ENCODE measurements around the gene STPG2. TPM values are rescaled to one million over a fixed set of nuclear protein-coding genes. Genes with fewer than 3 reads are reported as not detected.

Gene STPG2
- total RNA-seq, 1 experiment from 2014 or later, result 0.61 TPM

DNA sequence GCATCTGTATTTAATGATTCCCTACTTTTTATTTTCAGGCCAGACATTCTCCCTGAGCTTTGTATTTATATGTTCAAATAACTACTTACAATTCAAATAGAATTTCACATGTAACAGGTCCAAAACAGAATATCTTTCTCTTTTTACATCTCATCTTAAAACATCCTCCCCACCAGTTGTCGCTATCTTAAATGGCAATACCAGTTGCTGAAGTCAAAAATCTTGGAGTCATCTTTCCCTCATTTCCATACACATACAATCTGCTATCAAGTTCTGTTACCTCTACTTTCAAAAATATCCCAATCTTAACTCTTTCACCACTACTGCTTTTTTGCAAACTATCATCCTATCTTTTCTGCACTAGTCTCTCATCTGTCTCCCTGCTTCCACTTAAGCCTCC lies 330.5 kb downstream of the STPG2 start:
- intact Hi-C loops (cut with micrococcal nuclease), result no loop called here
- no peak for DNase-seq (ENCODE audit: unreplicated experiment)
- no peak overlapping the region for H3K27ac Mint-ChIP-seq (ENCODE audit: low read depth, unreplicated experiment)
- no peaks in the 10 kb centered on the region for H3K36me3 Mint-ChIP-seq (ENCODE audit: insufficient read depth, unreplicated experiment)
- TF ChIP-seq, protein P1, sequence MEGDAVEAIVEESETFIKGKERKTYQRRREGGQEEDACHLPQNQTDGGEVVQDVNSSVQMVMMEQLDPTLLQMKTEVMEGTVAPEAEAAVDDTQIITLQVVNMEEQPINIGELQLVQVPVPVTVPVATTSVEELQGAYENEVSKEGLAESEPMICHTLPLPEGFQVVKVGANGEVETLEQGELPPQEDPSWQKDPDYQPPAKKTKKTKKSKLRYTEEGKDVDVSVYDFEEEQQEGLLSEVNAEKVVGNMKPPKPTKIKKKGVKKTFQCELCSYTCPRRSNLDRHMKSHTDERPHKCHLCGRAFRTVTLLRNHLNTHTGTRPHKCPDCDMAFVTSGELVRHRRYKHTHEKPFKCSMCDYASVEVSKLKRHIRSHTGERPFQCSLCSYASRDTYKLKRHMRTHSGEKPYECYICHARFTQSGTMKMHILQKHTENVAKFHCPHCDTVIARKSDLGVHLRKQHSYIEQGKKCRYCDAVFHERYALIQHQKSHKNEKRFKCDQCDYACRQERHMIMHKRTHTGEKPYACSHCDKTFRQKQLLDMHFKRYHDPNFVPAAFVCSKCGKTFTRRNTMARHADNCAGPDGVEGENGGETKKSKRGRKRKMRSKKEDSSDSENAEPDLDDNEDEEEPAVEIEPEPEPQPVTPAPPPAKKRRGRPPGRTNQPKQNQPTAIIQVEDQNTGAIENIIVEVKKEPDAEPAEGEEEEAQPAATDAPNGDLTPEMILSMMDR (IDR thresholded peaks at IDR 0.05; ENCODE audit: unreplicated experiment), result no peak
- H3K4me1 Mint-ChIP-seq (ENCODE audit: insufficient read depth, unreplicated experiment), result no peaks in the 10 kb centered on the region
- H3K27me3 Mint-ChIP-seq (ENCODE audit: insufficient read depth, unreplicated experiment), result no peaks in the 10 kb centered on the region
- BruUV-seq (replicated peaks), result no TSS peak
- H3K9me3 Mint-ChIP-seq (ENCODE audit: unreplicated experiment), result peaks cover 7% of the 10 kb centered on the region
- H3K4me3 Mint-ChIP-seq (ENCODE audit: unreplicated experiment), result no peak overlapping the region
- ChIA-PET CTCF (interaction anchor here (0.6 kb wide), 1 partner anchor 11 kb away, joined by 3 read pairs; no protein-coding TSS in a partner anchor), POLR2A (no interaction called here)

DNA sequence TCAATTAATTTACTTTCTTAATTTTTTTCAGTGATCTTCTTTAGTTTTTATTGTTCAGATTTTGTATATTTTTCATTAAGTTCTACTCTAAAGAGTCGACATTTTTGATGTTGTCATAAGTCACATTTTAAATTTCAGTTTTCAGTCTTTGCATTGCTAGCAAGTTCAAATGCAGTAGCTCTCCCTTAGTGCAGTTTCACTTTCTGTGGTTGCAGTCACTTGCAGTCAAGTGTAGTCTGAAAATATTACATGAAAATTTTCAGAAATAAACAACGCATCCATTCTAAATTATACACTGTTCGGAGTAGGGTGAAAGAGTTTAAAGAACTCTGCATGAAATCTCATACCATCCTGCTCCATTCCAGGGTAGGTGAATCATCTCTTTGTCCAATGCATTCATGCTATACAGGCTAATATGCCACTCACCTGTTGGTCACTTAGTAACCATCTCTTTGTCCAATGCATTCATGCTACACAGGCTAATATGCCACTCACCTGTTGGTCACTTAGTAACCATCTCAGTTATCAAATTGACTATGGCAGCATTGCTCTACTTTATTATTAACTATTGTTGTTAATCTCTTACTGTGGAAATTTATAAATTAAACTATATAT lies 356.9 kb downstream of the STPG2 start:
- CTCF ChIA-PET, result no interaction called here
- no peak overlapping the region for H3K27ac Mint-ChIP-seq (ENCODE audit: low read depth, unreplicated experiment)
- POLR2A ChIA-PET, result no interaction called here
- intact Hi-C loops (cut with micrococcal nuclease), result no loop called here
- no TSS peak for BruUV-seq (replicated peaks)
- no peak overlapping the region for H3K4me3 Mint-ChIP-seq (ENCODE audit: unreplicated experiment)
- H3K9me3 Mint-ChIP-seq (ENCODE audit: unreplicated experiment), result peaks cover 7% of the 10 kb centered on the region
- H3K36me3 Mint-ChIP-seq (ENCODE audit: insufficient read depth, unreplicated experiment), result no peaks in the 10 kb centered on the region
- no peaks in the 10 kb centered on the region for H3K4me1 Mint-ChIP-seq (ENCODE audit: insufficient read depth, unreplicated experiment)
- no peak for DNase-seq (ENCODE audit: unreplicated experiment)
- TF ChIP-seq, protein P1 (IDR thresholded peaks at IDR 0.05; ENCODE audit: unreplicated experiment), result no peak
- H3K27me3 Mint-ChIP-seq (ENCODE audit: insufficient read depth, unreplicated experiment), result no peaks in the 10 kb centered on the region

DNA sequence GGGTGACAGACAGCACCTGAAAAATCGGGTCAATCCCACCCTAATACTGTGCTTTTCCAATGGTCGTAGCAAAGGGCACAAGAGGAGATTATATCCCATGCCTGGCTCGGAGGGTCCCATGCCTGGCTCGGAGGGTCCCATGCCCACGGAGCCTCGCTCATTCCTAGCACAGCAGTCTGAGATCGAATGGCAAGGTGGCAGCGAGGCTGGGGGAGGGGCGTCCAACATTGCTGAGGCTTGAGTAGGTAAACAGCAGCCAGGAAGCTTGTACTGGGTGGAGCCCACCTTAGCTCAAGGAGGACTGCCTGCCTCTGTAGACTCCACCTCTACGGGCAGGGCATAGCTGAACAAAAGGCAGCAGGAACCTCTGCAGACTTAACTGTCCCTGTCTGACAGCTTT lies 365.1 kb downstream of the STPG2 start:
- no TSS peak for BruUV-seq (replicated peaks)
- Mint-ChIP-seq H3K36me3 (ENCODE audit: insufficient read depth, unreplicated experiment) (no peaks in the 10 kb centered on the region), H3K27ac (ENCODE audit: low read depth, unreplicated experiment) (no peak overlapping the region), H3K9me3 (ENCODE audit: unreplicated experiment) (no peaks in the 10 kb centered on the region), H3K4me1 (ENCODE audit: insufficient read depth, unreplicated experiment) (no peaks in the 10 kb centered on the region), H3K27me3 (ENCODE audit: insufficient read depth, unreplicated experiment) (no peaks in the 10 kb centered on the region), H3K4me3 (ENCODE audit: unreplicated experiment) (no peak overlapping the region)
- POLR2A ChIA-PET, result no interaction called here
- CTCF ChIA-PET, result no interaction called here
- TF ChIP-seq, protein P1 (IDR thresholded peaks at IDR 0.05; ENCODE audit: unreplicated experiment), result no peak
- intact Hi-C loops (cut with micrococcal nuclease), result no loop called here
- DNase-seq (ENCODE audit: unreplicated experiment), result no peak

DNA sequence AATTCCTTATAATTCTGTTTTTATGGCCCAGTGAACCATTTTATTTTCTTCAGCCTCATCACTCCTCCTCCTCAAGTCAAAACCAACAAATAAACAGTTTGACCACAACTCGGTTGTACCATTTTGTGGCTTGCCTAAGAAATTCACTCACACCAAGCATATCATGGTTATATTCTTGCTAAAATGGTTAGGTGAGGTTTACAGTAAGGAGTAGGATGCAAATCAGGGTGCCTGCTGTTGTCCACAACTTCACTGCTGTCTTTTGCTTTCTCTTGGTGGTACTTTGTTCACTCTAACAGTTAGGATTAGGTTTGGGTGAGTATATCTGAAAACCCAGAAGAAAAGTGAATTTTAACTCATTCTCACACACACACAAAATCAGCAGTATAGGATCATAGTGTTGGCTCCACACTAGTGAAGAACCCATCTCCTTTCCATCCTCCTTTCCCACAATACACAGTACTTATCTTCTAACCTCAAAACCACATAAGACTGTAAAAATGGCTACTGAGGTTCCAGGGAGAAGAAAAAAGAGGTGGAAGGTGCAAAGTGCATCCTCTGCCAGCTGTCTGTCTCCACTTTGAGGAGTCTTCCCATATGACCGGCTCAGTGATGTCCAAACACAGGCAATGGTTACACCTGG lies 368.8 kb downstream of the STPG2 start:
- H3K36me3 Mint-ChIP-seq (ENCODE audit: insufficient read depth, unreplicated experiment), result no peaks in the 10 kb centered on the region
- TF ChIP-seq, protein P1 (IDR thresholded peaks at IDR 0.05; ENCODE audit: unreplicated experiment), result no peak
- BruUV-seq (replicated peaks), result no TSS peak

More for the DNA sequence above, 368.8 kb downstream of the STPG2 start:
- intact Hi-C loops (cut with micrococcal nuclease), result no loop called here
- Mint-ChIP-seq H3K27me3 (ENCODE audit: insufficient read depth, unreplicated experiment) (no peaks in the 10 kb centered on the region), H3K4me1 (ENCODE audit: insufficient read depth, unreplicated experiment) (no peaks in the 10 kb centered on the region), H3K27ac (ENCODE audit: low read depth, unreplicated experiment) (no peak overlapping the region), H3K4me3 (ENCODE audit: unreplicated experiment) (no peak overlapping the region), H3K9me3 (ENCODE audit: unreplicated experiment) (no peaks in the 10 kb centered on the region)
- ChIA-PET POLR2A (no interaction called here), CTCF (interaction anchor here (0.5 to 0.6 kb wide), 3 partner anchors 15 to 1903 kb away, joined by 3 read pairs; no protein-coding TSS in a partner anchor)
- DNase-seq (ENCODE audit: unreplicated experiment), result no peak
